GM12891 (cell line): ENCODE measurements around the gene OSBPL1A.

Source experiments
- POLR2A ChIP-seq: IDR thresholded peaks from 2 replicates; pipeline ENCODE4 v1.6.1; 2011; ENCODE audit warnings: low read depth, low read length, control low read depth
- POLR2AphosphoS5 ChIP-seq: IDR thresholded peaks from 2 replicates; pipeline ENCODE4 v1.6.1; 2011; ENCODE audit warnings: low read depth, low read length, control low read depth
- POU2F2 ChIP-seq: IDR thresholded peaks from 2 replicates; pipeline ENCODE4 v1.6.1; 2011; ENCODE audit warnings: low read depth, mild to moderate bottlenecking, control low read depth, low read length, moderate library complexity
- SPI1 ChIP-seq: IDR thresholded peaks from 2 replicates; pipeline ENCODE4 v1.6.1; 2011; ENCODE audit warnings: low read depth, low read length, control low read depth
- TAF1 ChIP-seq: IDR thresholded peaks from 2 replicates; pipeline ENCODE4 v1.6.1; 2011; ENCODE audit warnings: low read depth, low read length, control low read depth

DNA sequence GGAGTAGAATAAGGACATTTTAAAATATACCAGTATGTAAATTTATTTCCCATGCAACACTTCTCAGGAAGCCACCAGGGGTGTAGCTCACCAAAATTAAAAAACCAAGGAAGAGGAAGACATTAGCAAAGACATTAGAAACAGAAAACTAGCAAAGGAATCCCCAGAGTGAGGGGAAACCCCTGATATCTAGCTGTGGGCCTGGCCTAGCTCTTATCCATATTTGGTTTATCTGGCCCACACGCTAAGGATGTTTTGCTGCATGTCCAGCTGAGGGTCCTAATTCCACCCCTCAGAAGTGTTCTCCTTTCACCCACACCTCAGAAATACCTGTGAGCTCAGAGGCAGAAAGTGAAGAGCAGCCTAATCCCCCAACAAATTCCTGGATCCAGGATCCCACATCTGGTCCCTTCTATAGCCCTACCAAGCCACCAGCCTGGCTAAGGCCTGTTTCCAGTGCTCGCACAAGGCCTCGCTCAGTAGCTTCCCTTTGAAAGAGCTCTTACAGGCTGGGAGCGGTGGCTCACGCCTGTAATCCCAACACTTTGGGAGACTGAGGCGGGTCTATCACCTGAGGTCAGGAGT lies 17.4 kb downstream of the OSBPL1A start:
- TF ChIP-seq POLR2AphosphoS5 (no peak), POLR2A (no peak), TAF1 (no peak), SPI1 (no peak), POU2F2 (no peak)
